Hepatocyte (in vitro differentiated cells): ENCODE measurements around the gene KHDRBS1.

Source experiments
- CTCF ChIP-seq: fragments of 200-600 bp; sonication (generic); IDR thresholded peaks from 2 replicates; pipeline ENCODE4 v1.5.1; 2016; ENCODE audit warnings: antibody characterized with exemption, mild to moderate bottlenecking; ENCODE audit not compliant: poor library complexity
- EZH2 ChIP-seq: fragments of 200-600 bp; sonication (generic); IDR thresholded peaks from 2 replicates; pipeline ENCODE4 v1.6.1; 2016; ENCODE audit warnings: antibody characterized with exemption, mild to moderate bottlenecking, borderline replicate concordance
- EZH2phosphoT487 ChIP-seq: fragments of 200-600 bp; sonication (generic); IDR thresholded peaks from one replicate; pipeline ENCODE4 v1.6.1; 2018; ENCODE audit warnings: antibody characterized with exemption, mild to moderate bottlenecking, low read depth, moderate library complexity; ENCODE audit not compliant: unreplicated experiment, severe bottlenecking

- TF ChIP-seq CTCF: no peak
- TF ChIP-seq EZH2phosphoT487: no peak
- no peak for TF ChIP-seq EZH2
Measured at GRCh38 chr1:32023351-32023750, 9.7 kb downstream of the KHDRBS1 start.
